Activated CD4-positive, alpha-beta T cell treated with anti-CD3 and anti-CD28 coated beads, Interleukin-2, amount 50 U/mL, for 48 hours (primary cell): ENCODE measurements around the gene PSMB2.

Experiments
- DNase-seq, 2 experiments: peaks; one replicate each; pipeline ENCODE4 v3.0.0-alpha.2; 2020

PSMB2 gene

DNA sequence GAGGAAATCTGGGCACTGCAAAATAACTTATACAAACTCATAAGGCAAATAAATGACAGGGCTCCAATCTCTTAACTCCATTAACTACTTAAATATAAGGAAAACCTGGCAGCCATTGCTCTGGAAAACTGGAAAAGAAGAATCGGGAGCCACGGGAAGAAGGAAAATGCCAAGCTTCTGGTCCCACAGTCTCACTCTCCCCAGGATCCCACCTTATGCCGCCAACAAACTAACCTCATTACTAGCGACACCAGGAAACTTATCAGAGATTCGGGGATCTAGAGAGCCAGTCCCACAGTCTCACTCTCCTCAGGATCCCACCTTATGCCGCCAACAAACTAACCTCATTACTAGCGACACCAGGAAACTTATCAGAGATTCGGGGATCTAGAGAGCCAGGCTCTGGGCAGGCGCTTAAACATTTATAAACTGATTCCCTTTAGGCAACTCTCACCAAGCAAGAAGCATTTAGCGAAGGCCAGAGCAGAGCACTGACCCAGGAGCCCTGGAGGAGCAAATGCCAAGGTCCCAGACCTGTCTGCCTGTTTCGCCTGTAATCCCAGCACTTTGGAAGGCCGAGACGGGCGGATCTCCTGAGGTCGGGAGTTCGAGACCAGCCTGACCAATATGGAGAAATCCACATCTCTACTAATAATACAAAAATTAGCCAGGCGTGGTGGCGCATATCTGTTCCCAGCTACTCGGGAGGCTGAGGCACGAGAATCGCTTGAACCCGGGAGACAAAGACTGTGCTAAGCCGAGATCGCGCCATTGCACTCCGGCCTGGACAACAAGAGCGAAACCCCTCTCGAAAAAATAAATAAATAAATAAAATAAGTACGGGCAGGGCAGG, 720 bp downstream of the PSMB2 start:
- peak; percentile 16 to 19 for DNase-seq

DNA sequence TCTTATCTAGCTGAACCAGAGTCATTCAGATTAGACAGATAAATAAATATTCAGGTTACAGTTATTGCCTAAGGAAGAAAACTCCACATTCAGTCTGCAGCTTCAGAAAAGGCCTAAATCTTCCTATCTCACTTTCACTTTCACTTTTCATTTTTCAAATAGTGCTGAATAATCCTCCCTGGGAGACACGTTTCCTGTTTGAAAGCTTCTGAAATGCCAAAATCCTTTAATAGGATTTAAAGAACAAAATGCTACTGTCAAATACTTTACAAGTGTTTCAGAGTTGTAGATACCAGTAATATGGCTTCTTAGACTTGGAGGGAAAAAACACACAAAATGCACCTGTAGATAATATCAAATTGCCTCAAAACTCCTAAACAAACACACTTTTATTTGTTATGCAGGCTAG, 3.9 kb downstream of the PSMB2 start:
- DNase-seq = no peak

DNA sequence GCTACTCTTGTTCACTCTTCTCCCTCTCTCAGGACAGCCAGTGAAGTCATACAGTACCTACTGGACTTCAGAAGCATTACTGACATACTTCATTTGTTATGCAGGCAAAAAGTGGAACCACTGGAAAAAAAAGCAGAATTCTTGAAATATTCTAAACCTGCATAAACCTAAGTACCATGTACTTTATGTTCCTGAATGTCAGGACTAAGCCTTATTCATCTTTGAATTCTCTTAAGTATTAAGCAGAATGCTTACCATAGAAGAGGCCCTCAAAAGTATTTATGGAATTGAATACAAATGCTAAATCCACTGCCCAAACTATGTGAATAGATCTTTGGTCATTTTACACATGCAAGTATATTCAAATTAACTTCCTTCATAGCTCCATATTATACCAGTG, 7.8 kb downstream of the PSMB2 start:
- no peak for DNase-seq

DNA sequence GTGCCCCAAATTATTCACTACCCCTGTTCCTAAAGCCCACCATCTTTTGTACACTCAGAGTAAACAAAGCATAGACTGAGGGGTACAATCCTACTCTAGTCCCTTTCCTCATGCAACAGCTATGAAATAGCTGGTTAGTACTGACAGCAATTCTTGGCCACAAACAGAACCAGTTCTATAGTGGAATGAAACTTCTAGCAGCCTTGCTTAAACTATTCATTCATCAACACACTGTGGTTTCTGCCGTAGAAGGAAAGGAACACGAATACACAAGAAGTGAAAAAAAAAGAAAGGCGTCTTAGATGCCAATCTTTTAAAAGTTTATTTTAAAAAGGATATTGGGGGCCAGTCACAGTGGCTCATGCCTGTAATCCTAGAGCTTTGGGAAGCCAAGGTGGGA, 9.9 kb downstream of the PSMB2 start:
- DNase-seq = no peak

DNA sequence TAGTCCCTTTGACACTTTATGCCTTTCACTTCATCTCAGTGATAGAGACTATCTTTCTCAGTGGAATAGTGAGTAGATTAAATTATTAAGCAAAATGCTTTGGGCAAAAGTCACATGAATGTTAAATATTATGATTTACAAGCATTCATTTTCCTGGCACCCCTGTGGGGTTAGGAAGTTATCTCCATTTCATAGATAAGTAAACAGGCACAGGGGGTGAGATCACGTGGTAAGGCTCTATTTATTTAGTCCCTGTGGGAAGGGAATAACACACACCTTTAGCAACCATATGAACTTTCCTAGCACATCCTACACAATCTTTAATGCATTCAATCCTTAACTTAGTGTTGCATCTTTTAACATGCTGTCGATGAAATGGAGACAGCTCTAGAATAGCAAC, 12.3 kb downstream of the PSMB2 start:
- DNase-seq = no peak

DNA sequence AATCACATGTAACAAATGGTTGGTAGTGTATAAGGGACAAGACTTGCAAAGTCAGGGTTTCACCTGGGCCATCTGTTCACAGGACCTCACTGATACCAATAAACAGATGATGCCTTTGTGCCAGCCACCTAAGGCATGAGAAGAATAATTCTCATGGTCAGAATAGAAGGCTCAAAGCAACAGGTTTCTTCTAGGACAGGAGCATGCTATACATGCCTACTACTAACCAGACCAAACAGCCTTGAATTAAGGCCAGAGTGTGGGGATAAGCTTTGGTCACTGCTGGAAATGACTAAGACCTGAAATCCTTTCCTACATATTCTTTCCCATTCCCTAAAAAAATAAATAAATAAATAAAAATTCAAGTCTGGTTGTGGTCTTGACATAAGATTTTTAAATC, 17.5 kb downstream of the PSMB2 start:
- DNase-seq = no peak

DNA sequence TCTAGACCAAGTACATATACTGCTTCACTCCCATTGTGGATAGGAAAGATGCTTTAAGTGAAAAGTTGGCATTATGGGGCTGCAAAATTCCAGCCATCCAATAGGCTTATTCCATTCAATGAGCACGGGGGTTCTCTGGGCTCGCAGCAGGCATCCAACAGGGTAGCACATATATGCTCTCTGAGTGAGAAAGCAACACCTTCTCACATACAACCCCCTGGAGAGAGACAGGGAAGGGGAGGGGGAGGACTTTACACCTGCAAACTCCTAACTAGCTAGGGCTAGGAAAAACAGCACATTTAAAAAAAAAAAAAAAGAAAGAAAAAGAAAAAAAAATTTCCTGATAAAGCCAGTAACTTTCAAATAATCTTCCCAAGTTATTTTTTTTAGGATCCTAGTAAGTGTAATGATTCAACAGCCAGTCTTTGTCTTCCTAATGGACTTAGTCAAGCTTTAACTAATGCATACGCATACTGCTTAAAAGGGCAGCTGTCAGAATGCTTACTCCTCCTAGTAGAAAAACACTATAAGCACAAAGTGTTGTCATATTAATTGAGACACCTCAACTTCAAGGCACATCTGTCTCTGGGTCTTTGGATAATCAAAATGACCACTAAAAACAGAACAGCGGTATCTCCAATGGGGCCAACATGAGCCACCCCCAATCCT, 18.7 kb downstream of the PSMB2 start:
- no peak for DNase-seq

DNA sequence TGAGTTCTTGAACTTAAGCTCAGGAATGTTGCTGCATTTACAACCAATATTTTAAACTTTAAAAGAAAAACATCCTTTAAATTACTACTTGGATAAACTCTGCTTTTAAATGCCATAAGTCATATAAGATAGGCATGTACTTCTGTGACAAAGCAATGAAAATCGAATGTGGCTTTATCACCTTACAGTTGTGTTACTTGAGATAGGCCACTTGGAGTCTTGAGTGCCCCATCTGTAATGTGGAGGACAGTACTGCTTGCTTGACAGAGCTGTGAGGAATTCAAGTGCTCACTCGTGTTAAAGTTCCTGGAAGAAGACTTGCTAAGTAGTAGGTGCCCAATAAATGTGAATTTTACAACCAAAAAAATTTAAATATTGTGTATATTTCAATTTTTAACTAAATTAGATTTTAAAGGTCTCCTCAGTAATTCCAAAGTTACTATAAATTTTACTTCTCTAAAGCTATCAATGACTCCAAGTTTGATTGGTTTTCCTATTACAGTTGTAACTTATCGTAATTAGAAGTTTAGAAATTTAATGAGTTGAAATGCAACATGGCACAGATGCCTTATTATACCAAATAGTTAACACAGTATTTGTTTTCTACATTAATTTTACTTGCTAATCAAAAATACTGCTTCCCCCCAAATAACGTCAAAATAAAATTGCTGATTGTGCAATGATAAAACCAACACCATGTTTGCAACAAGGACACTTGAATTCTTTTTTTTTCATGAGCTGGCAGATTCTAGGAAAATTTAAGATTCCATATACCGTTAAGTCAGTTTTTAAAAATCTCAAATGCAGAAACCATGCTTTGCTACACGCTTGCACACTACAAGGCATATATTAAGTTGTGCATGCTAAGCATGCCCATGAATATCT, 21.8 kb downstream of the PSMB2 start:
- DNase-seq = no peak

DNA sequence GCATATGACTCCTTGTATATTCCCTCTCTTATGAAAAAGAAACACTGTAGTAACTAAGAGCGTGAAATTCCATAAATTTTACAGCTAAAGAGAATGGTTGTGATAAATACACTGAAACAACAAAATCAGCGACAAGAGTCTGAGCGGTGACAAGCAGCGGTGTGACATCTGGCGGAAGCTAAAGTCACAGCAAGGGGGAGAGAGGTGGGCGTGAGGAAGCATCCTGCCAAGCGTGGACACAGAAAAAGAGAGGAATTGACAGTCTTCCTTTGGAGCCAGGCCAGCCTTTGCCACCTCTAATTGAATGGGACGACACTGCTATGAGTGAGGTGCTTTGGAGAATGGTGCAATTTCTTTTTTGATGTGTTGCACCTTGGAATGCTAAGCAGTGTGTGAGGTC, 25.9 kb downstream of the PSMB2 start:
- no peak for DNase-seq

DNA sequence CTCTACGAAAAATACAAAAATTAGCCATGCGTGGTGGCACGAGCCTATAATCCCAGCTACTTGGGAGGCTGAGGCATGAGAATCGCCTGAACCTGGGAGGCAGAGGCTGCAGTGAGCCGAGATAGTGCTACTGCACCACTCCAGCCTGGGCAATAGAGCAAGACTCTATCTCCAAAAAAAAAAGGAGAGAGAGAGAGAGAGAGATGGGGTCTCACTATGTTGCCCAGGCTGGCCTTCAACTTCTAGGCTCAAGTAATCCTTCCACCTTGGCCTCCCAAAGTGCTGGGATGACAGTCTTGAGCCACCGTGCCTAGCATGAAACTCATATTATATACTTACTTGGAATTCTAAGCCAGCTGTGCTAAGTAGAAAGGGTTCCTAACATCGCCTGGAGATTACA, 29.7 kb downstream of the PSMB2 start:
- no peak for DNase-seq

DNA sequence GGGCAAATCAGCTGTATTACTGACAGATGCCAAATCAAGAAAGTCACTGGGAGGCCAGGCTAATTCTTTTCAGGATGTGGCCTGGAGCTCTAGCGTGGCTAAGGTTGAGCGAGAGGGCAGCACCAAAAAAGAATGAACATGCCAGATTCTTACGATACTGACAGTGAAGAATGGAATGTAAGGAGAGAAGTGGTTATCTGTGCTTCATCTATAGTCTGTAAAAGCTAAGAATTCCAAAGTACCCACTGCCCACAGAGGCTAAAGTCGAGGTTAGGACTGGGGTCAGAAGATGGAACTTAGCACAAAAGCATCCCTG, 35.5 kb downstream of the PSMB2 start:
- no peak for DNase-seq

DNA sequence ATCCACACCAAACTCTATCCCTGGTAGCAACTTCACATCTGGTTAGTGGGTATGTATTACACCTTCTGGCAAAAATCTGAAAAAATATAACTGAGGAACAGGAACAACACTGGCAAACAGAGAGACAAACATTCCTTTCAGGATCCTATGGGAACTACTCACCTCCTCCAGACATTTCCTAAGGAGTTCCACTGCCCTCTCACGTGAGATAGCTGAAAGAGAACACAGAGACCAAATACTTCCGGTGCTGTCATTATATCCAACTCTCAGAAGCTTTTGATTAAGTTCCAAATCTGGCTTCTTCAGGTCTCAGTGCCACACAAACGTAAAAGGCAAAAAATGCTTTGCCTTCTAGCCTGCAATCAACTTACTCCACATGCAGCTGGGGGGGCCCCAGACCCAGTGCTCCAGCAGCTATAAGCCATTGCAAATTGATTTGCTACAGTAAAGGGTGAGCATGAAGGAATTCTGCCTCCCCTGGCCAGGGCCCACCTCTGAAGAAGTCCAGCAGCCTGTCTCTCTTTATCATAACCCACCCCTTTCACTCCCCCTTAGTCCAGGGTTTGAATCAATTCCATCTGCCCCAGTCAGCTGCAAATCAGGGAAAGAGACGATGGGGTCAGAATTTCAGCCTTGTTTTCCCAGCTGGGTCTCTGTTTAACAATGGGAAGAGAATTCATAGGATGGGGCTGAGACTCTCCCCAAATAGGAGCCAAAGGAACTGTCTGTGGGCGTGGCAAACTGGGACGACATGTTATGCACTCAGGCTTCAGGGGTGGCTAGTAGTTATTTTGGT, 36.1 kb downstream of the PSMB2 start:
- DNase-seq = no peak

DNA sequence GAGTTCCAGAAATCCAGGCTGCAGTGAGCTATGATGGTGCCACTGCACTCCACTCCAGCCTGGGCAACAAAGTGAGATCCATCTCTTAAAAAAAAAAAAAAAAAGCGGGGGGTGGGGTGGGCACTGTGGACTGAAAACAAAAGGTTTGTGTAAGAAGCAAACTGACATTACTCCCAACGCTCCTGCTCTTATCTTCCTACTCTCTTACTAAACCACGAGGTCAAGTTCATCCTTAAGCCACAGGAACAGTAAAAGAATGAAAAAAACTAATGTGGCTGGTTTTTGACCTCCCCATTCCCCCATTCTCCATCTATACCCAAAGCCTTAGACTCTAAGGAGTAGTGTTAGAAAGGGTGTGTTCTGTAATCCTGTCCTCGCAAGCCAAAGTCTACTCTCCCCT, 37.4 kb downstream of the PSMB2 start:
- no peak for DNase-seq

DNA sequence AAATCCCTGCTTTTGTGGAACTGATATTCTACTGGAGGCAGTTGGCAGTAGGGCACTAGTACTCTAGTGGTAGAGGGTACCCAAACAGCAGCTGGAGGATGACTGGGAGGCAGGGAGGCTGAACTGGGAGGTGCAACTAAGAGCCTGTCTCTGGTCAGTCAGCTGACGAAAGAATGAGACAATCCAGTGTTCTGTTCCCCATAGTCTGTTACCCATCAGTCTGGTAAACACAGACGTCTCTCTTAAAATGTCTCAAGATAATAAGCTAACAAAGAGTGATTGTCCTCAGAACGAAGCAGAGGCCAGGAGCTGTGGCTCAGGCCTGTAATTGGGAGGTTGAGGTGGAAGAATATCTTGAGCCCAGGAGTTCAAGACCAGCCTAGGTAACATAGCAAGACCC, 37.9 kb downstream of the PSMB2 start:
- DNase-seq = no peak

DNA sequence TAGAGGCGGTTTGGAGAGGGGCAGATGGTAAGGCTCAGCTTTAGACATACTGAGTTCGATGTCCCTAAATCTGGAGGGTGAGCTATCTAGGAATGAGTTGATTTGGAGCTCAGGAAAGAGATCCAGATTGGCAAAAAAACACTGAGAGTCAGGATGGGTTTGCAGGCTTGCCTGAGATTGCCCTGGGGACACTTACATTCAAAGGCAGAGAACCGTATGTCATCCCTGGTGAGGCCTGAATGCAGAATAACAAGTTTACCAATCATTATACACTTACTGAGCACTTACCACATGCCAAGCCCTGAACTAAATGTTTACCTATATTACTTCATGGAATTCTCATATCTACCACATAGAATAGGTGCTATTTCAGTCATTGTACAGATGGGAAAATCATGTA, 40.7 kb downstream of the PSMB2 start:
- no peak for DNase-seq

DNA sequence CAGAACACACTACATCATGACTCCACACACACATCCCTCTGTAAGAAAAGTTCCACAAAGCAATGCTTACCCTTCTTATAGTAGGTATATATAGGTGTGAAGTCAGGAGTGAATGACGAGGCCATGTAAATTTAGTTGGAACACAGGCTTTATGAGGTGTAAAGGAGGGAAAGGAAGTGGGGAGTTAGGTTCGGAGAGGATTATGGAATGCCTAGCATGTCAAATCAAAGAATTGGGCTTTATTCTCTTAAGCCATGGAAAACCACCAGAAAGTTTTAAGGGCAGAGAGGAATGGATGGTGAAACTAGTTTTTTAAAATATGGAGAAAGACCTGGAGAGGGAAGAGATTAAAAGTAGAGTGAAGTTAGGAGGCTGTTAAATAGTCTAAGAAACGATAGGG, 41.9 kb downstream of the PSMB2 start:
- DNase-seq = no peak

DNA sequence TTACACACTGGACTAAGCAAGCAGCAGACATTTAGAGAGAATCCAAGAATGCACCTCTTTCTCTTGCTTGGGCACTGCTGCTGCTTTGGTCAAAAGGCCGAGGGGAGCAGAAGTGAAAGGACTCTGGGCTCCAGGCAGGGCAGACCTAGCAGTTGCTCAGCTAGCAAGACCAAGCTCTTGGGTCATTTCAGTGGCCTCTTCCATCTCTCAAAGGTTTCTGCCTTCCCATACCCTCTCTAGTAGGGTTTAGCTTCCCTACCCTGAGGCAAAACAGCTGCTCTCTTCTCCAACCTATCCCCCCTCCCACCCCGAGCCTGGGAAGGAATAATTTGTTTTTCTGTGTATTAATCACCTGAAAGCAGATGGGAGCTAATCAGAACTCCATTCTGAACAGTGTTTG, 42.4 kb downstream of the PSMB2 start:
- DNase-seq = no peak

DNA sequence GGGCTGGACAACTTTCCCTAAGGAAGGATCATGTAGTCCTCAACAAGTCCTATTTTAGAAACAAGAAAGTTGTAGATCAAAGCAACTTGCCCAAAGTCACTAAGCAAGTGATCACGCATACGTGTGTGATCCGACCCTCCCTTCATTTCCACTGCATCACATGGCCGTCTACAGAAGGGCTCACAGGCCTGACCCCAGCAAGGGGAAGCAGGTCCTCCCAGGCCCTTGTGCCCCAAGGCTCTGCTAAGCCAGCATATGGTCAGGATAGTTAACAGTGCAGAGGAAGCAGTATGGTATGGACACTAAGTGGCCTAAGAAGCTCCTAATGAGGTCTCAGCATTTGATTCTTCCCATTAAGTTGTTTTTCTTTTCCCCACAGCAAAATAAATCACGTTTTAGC, 43.5 kb downstream of the PSMB2 start:
- DNase-seq = no peak

DNA sequence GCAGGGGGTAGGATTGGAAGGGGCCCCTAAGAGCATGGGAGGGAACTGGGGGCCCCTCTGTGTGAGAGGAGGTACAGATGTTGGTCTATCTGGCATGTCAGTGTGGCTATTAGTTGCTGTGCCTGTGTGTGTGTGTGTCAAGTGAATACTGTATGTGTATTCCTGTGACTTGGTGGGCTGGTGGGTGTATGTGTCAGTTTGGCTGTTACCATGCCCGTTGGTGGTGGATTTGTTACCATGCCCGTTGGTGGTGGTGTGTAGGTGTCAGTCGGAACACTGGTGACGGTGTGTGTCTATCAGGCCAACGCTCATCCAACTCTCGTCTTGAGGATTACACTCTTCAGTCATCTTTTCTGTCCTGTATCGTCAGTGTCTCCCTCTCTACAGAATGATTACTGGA, 45.6 kb downstream of the PSMB2 start:
- no peak for DNase-seq

DNA sequence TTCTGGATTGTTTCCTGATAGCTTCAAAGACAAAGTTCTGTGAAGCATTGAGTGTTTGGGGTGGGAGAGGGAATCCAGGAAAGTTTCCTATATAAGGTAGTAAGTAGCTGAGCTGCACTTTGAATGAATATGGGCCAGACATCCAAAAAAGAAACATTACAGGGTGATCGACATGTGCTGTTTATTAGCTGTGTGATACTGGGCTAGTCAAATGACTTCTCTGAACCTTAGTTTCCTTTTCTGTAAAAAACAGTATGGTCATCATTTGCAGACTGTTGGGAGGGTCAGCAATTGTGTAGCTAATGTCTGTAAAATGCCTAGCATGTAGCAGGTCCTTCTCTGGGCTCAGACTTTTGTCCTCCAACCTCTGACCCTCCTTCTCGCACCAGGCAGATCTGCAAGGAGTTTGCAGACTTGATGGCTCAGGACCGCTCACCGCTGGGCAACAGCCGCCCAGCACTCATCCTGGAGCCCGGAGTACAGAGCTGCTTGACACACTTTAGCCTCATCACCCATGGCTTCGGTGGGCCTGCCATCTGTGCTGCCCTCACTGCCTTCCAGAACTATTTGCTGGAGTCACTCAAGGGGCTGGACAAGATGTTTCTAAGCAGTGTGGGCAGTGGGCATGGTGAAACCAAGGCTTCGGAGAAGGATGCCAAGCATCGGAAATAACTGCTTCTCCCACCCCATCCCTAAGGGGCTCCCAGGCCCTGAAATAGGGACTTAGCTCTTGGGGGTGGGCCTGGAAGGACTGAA, 47.1 kb downstream of the PSMB2 start:
- DNase-seq = no peak

DNA sequence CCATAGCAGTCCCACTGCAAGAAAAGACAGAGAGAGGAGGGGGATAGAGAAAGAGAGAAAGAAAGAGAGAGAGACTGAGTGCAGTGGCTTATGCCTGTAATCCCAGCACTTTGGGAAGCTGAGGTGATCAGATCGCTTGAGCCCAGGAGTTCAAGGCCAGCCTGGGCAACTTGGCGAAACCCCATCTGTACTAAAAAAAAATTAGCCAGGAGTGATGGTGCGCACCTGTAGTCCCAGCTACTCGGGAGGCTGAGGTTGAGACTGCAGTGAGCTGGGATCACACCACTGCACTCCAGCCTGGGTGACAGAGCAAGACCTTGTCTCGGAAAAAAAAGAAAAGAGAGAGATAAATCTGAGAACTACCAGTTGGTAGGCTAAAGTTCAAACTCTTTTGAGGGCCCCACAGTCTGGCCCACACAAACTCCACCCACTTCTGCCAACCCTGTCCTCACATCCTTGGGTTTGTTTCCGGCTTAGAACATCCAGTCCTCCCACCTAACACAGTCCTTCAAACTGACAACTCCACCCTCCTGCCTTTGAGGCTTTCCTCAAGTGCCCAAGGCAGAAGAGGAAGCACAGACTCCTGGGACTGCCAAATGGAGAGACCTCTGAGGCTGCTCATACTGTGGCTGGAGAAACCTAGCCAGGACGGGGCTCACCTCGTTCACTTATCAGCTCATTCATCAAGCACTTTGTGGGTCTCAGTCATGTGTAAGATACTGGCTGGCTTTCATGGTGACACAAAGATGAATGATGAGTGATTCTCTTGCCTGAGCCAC, 48.1 kb downstream of the PSMB2 start:
- no peak for DNase-seq
